ENCODE results near the gene LYZL6.

The LYZL6 gene

GRCh38 chr17:35981246-35981645, 37.7 kb upstream of the LYZL6 start, which contains the start of gene CCL16:
Gene CCL16, minus strand, starts transcription at chr17:35981497. Its CDS starts 77 bp downstream, at chr17:35981420.
- no peak for FAIRE-seq
- no peak for TF ChIP-seq CTCF (IDR thresholded peaks at IDR 0.05; ENCODE audit: insufficient read depth, missing control alignments)
- no peak for DNase-seq (ENCODE audit: insufficient read length, low spot score)

GRCh38 chr17:35978346-35978745, 34.8 kb upstream of the LYZL6 start:
- DNase-seq (ENCODE audit: insufficient read length, low spot score) (no peak), FAIRE-seq (no peak)
- TF ChIP-seq CTCF (IDR thresholded peaks at IDR 0.05; ENCODE audit: insufficient read depth, missing control alignments): no peak

- TF ChIP-seq CTCF (IDR thresholded peaks at IDR 0.05; ENCODE audit: insufficient read depth, missing control alignments): no peak
- DNase-seq (ENCODE audit: insufficient read length, low spot score) (no peak), FAIRE-seq (no peak)
Measured at GRCh38 chr17:35977509-35977908, 34.0 kb upstream of the LYZL6 start.

GRCh38 chr17:35973333-35974260, 30.1 kb upstream of the LYZL6 start:
- DNase-seq (ENCODE audit: insufficient read length, low spot score): no peak
- no peak for TF ChIP-seq CTCF (IDR thresholded peaks at IDR 0.05; ENCODE audit: insufficient read depth, missing control alignments)
- no peak for FAIRE-seq

GRCh38 chr17:35972945-35973332, 29.4 kb upstream of the LYZL6 start:
- FAIRE-seq: no peak
- no peak for TF ChIP-seq CTCF (IDR thresholded peaks at IDR 0.05; ENCODE audit: insufficient read depth, missing control alignments)

GRCh38 chr17:35972535-35972934, 29.0 kb upstream of the LYZL6 start:
- no peak for FAIRE-seq
- DNase-seq (ENCODE audit: insufficient read length, low spot score): no peak
- TF ChIP-seq CTCF (IDR thresholded peaks at IDR 0.05; ENCODE audit: insufficient read depth, missing control alignments): no peak

More at GRCh38 chr17:35972945-35973332, 29.4 kb upstream of the LYZL6 start:
- DNase-seq (ENCODE audit: insufficient read length, low spot score): no peak

- TF ChIP-seq CTCF (IDR thresholded peaks at IDR 0.05; ENCODE audit: insufficient read depth, missing control alignments): no peak
- FAIRE-seq (no peak), DNase-seq (ENCODE audit: insufficient read length, low spot score) (no peak)
Measured at GRCh38 chr17:35972066-35972465, 28.6 kb upstream of the LYZL6 start.
